Measurements from ENCODE around the gene OST4.

OST4 gene

GRCh38 chr2:27093430-27094352, 22.2 kb upstream of the OST4 start:
- no peak for DNase-seq (ENCODE audit: low read depth in 3 of 3)

GRCh38 chr2:27092696-27093429, 21.4 kb upstream of the OST4 start:
- no peak for DNase-seq (ENCODE audit: low read depth in 3 of 3)

GRCh38 chr2:27091746-27092695, 20.6 kb upstream of the OST4 start:
- no peak for DNase-seq (ENCODE audit: low read depth in 3 of 3)

- no peak for DNase-seq (ENCODE audit: low read depth in 3 of 3)
These were observed 17.9 kb upstream of the OST4 start for GRCh38 chr2:27089111-27089954.

GRCh38 chr2:27088634-27089033, 17.2 kb upstream of the OST4 start:
- no peak for DNase-seq (ENCODE audit: low read depth in 3 of 3)

- DNase-seq (ENCODE audit: low read depth in 3 of 3) = no peak
These were observed 16.5 kb upstream of the OST4 start for GRCh38 chr2:27087823-27088410.

GRCh38 chr2:27086724-27087593, 15.5 kb upstream of the OST4 start, which contains the start of gene KHK:
KHK (plus strand) TSS chr2:27086772; CDS start chr2:27087260, 488 bp downstream.
- DNase-seq (ENCODE audit: low read depth in 3 of 3) = no peak

- peak; percentile 96 to 99 (median 98) for DNase-seq (ENCODE audit: low read depth in 3 of 3)
These were observed 14.8 kb upstream of the OST4 start for GRCh38 chr2:27086090-27086723.

GRCh38 chr2:27085673-27086089, 14.2 kb upstream of the OST4 start:
- peak in 2 of 3 experiments; percentile 19 to 24 for DNase-seq (ENCODE audit: low read depth in 3 of 3)

- DNase-seq (ENCODE audit: low read depth in 3 of 3) = no peak
These were observed 13.7 kb upstream of the OST4 start for GRCh38 chr2:27085062-27085672.

- no peak for DNase-seq (ENCODE audit: low read depth in 3 of 3)
These were observed 13.0 kb upstream of the OST4 start for GRCh38 chr2:27084297-27085061.

GRCh38 chr2:27083410-27084296, 12.2 kb upstream of the OST4 start:
- DNase-seq (ENCODE audit: low read depth in 3 of 3) = no peak

GRCh38 chr2:27082773-27083409, 11.4 kb upstream of the OST4 start:
- DNase-seq (ENCODE audit: low read depth in 3 of 3) = no peak

GRCh38 chr2:27081984-27082772, 10.7 kb upstream of the OST4 start:
- no peak for DNase-seq (ENCODE audit: low read depth in 3 of 3)

GRCh38 chr2:27080603-27080936, 9.1 kb upstream of the OST4 start:
- no peak for DNase-seq (ENCODE audit: low read depth in 3 of 3)

- no peak for DNase-seq (ENCODE audit: low read depth in 3 of 3)
These were observed 8.7 kb upstream of the OST4 start for GRCh38 chr2:27080140-27080469.

Data from stimulated activated CD4-positive, alpha-beta T cell treated with anti-CD3 and anti-CD28 coated beads, TNF-alpha, amount 100 ng/mL, for 4 hours (primary cell).